ENCODE measurements around the gene ADH4. TPM values are rescaled to one million over a fixed set of nuclear protein-coding genes. Genes with fewer than 3 reads are reported as not detected.
"Not testable (repeated sequence)": the region's sequence is repeated elsewhere in the genome, so short reads cannot be mapped to it uniquely, and the experiment has no call there.

The ADH4 gene
- not detected for polyA plus RNA-seq (2013, experiment 1 of 2; ENCODE audit: insufficient read length)
- polyA plus RNA-seq (2013, experiment 2 of 2; ENCODE audit: insufficient read length), result not detected

- DNase-seq, result no peak
Observed at GRCh38 chr4:99144070-99144469, at the start of gene ADH4. Gene ADH4, minus strand, starts transcription at chr4:99144297. Its CDS starts 75 bp downstream, at chr4:99144222.

DNA sequence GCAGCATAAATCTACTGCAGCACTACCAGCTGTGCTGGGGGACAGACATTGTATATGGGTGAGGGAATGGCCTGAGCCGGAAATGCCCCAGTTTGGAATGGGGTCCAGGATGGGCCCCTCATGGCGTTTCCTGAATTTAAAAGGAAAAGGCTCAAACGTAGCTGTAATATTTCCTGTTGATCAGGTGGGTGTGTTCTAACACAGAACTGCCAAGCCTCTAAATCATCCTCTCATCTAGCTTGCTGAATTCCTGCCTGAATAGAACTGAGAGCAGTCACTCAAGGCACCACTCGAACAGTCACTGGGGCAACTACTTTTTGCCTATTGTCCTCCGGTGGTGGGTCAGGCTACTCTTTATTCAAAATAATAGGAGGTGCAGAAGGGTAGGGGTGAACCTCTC, 46.2 kb upstream of the ADH4 start:
- DNase-seq, result no peak

DNA sequence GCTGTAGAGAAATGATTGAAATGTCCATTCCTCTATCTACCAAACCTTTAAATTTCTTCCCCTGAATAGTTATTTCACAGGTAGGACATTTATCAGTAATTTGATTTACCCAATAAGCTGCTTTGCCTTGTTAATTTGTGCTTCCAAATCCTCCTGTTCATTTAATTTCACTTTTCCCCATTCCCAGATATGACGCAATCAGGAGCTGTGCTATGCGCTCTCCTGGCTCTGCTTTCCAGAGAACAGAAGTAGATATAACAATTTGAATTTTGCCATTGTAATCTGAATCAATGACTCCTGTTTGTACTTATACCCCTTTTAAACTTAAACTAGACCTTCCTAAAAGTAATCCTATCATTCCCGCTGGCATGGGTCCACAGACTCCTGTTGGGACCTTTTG, 45.8 kb upstream of the ADH4 start:
- not testable (repeated sequence) for DNase-seq

DNA sequence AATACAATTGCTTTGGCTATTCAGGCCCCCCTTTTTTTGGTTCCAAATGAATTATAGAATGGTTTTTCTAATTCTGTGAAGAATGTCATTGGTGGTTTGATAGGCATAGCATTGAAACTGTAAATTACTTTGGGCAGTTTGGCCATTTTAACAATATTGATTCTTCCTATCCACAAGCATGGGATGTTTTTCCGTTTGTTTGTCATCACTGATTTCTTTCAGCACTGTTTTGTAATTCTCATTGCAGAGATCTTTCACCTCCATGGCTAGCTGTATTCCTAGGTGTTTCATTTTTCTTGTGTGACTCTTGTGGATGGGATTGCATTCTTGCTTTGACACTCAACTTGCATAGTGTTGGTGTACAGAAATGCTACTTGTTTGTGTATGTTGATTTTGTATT, 41.9 kb upstream of the ADH4 start:
- DNase-seq, result no peak

- no peak for DNase-seq
Observed at GRCh38 chr4:99185581-99185980, 41.5 kb upstream of the ADH4 start.

- peak; percentile 65 for DNase-seq
Observed at GRCh38 chr4:99180382-99181070, 36.4 kb upstream of the ADH4 start.

GRCh38 chr4:99179626-99180025, 35.5 kb upstream of the ADH4 start:
- DNase-seq, result no peak

- no peak for DNase-seq
Observed at GRCh38 chr4:99179178-99179577, 35.1 kb upstream of the ADH4 start.

GRCh38 chr4:99166544-99166943, 22.4 kb upstream of the ADH4 start:
- DNase-seq, result no peak

- no peak for DNase-seq
Observed at GRCh38 chr4:99165978-99166377, 21.9 kb upstream of the ADH4 start.

- no peak for DNase-seq
Observed at GRCh38 chr4:99161373-99162099, 17.4 kb upstream of the ADH4 start.

DNA sequence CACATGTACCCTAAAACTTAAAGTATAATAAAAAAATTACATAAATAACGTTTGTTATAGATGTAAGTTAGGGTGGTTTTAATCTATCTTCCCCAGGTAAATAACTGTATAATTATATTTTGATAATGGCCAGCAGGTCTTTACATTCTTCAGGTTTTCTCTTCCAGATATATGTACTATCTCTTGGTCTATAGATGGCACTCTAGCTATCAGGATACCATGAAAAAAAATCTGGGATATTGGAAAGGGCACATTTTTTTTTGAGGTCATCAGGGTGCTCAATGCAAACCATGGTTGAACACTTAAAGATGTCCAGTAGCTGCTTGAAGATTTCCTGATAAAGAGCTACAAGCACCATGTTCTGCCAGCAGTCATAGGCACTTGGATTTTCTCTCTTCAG, 15.6 kb upstream of the ADH4 start:
- DNase-seq, result no peak

GRCh38 chr4:99157478-99157935, 13.4 kb upstream of the ADH4 start:
- DNase-seq, result no peak

DNA sequence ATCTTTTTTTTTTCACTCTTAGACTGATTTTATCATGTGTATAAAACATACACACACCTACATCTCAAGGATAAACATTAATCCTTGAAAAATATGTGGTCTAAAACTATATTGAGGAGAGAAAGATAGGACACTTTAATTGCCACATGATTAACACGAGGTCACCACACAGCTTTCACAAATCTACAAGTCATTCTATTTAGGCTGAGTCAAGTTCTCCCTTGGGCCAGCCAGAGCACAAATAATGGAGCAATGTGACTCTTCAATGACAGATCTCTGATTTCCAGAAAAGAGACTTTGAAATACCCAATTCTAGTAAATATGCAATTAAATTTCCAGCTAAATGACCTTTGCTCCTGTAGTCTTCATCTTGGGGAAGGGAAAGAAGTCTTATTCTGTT, 12.9 kb upstream of the ADH4 start:
- no peak for DNase-seq

- DNase-seq, result no peak
Observed at GRCh38 chr4:99154658-99155342, 10.7 kb upstream of the ADH4 start.

- no peak for DNase-seq
Observed at GRCh38 chr4:99151995-99152394, 7.9 kb upstream of the ADH4 start.

GRCh38 chr4:99151452-99151851, 7.4 kb upstream of the ADH4 start:
- DNase-seq, result no peak

GRCh38 chr4:99149426-99150019, 5.4 kb upstream of the ADH4 start:
- DNase-seq, result no peak

DNA sequence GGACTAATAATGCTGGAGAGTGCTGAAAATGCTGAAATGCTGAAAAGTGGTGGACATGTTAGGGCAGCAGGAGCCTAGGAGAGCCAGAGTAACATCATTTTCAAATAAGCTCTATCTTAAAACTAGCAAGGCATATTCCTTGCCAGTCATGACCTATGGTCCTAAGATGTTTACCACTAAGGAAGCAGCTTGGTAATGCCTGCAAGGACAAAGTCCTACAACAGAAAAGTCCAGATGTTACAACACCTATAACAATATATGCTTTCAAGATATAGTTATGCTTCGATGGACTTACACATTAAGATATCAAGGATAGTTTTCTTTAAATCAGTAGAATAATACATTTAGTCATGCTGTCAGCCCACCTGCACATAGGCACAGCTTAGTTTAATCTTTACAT, 4.5 kb upstream of the ADH4 start:
- DNase-seq, result no peak

- no peak for DNase-seq
Observed at GRCh38 chr4:99144587-99144986, 490 bp upstream of the ADH4 start.

GRCh38 chr4:99136329-99136728, 7.8 kb downstream of the ADH4 start:
- no peak for DNase-seq

GRCh38 chr4:99135541-99136162, 8.4 kb downstream of the ADH4 start:
- peak; percentile 3 for DNase-seq

GRCh38 chr4:99134586-99134985, 9.5 kb downstream of the ADH4 start:
- peak; percentile 6 for DNase-seq

Data from fibroblast of skin of scalp (primary cell).